ENCODE data around the gene C1GALT1C1.

Gene C1GALT1C1

DNA sequence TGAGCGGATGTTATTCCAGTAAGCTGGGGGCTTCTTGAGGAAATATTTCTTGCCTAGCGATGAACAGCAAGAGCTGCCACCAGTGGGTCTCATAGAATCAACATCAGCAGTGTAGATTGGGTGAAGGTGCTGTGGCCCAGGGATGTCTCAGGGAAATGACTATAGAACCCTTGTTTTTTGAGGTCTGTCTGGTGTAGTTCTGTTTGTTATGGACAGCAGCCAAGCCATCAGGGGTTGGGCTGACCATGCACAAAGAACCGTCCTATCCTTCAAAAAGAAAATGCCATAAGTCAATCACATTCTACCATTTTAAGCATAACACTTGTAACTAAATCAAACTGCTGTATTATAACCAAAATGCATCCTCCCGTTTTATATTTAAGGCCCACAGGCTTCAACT, 17.3 kb upstream of the C1GALT1C1 start:
- Histone ChIP-seq H2BK120ac (ENCODE audit: low read depth, low read length) (no peak overlapping the region), H3K79me1 (replicated peaks; ENCODE audit: low read length, poor library complexity, severe bottlenecking) (no peaks in the 10 kb centered on the region), H3K23ac (ENCODE audit: low read length in 2 of 2) (no peak overlapping the region), H3K9ac (ENCODE audit: low read length) (no peak overlapping the region), H3K4me1 (ENCODE audit: control insufficient read depth, insufficient read depth, low read depth, low read length) (no peaks in the 10 kb centered on the region), H2BK12ac (ENCODE audit: low read length in 2 of 2) (no peak overlapping the region), H3K27ac (ENCODE audit: low read length, poor library complexity, severe bottlenecking) (no peak overlapping the region), H3K18ac (ENCODE audit: low read depth in 1 of 2, low read length in 2 of 2) (no peak overlapping the region), H3K4ac (ENCODE audit: low read depth in 1 of 2, low read length in 2 of 2) (no peak overlapping the region), H3K4me3 (ENCODE audit: insufficient read depth in 1 of 2, low read depth in 1 of 2, low read length in 2 of 2) (no peak overlapping the region), H3K14ac (ENCODE audit: low read length in 2 of 2) (no peak overlapping the region), H3K4me2 (ENCODE audit: low read length, poor library complexity, severe bottlenecking) (no peak overlapping the region), H3K36me3 (ENCODE audit: control insufficient read depth in 1 of 2, insufficient read depth in 2 of 2, low read depth in 1 of 2, low read length in 2 of 2) (no peaks in the 10 kb centered on the region), H2AFZ (ENCODE audit: low read depth, low read length) (no peak overlapping the region), H2BK5ac (ENCODE audit: low read depth, low read length, poor library complexity, severe bottlenecking) (no peak overlapping the region), H3K9me3 (ENCODE audit: control insufficient read depth, low read length) (no peaks in the 10 kb centered on the region), H2AK5ac (ENCODE audit: low read length, severe bottlenecking) (no peak overlapping the region), H2BK15ac (ENCODE audit: low read depth, poor library complexity, severe bottlenecking) (no peak overlapping the region), H4K8ac (ENCODE audit: low read length) (no peak overlapping the region), H4K91ac (ENCODE audit: low read length) (no peak overlapping the region), H3K27me3 (ENCODE audit: control insufficient read depth in 1 of 2, insufficient read depth in 1 of 2, low read length in 2 of 2) (no peaks in the 10 kb centered on the region)
- DNase-seq = no peak
- 91% methylated on average over 4 of the region's 4 CpGs for WGBS

DNA sequence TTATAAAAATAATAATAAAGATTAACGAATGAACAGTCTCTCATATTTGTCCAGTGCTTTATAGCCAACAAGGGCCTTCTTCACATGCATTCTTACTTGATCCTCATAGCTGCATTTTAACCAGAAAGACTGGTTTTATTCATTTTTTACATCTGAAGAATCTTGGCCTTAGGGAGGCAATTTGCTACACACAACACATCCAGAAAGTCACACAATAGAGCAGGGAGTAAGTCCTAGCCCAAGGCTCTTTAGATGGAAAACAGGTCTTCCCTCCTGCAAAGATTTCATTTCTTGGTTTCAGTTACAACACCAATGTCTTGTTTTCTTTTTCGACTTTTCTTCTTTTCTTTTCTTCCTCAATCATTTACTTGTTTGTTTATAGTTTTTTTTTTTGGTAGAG, 13.0 kb upstream of the C1GALT1C1 start:
- Histone ChIP-seq H2AK5ac (ENCODE audit: low read length, severe bottlenecking) (no peak overlapping the region), H2BK15ac (ENCODE audit: low read depth, poor library complexity, severe bottlenecking) (no peak overlapping the region), H3K4ac (ENCODE audit: low read depth in 1 of 2, low read length in 2 of 2) (no peak overlapping the region), H2BK5ac (ENCODE audit: low read depth, low read length, poor library complexity, severe bottlenecking) (no peak overlapping the region), H3K23ac (ENCODE audit: low read length in 2 of 2) (no peak overlapping the region), H3K36me3 (ENCODE audit: control insufficient read depth in 1 of 2, insufficient read depth in 2 of 2, low read depth in 1 of 2, low read length in 2 of 2) (no peaks in the 10 kb centered on the region), H3K14ac (ENCODE audit: low read length in 2 of 2) (no peak overlapping the region), H3K9ac (ENCODE audit: low read length) (no peak overlapping the region), H4K8ac (ENCODE audit: low read length) (no peak overlapping the region), H2AFZ (ENCODE audit: low read depth, low read length) (no peak overlapping the region), H3K27ac (ENCODE audit: low read length, poor library complexity, severe bottlenecking) (no peak overlapping the region), H3K4me2 (ENCODE audit: low read length, poor library complexity, severe bottlenecking) (no peak overlapping the region), H3K4me3 (ENCODE audit: insufficient read depth in 1 of 2, low read depth in 1 of 2, low read length in 2 of 2) (no peak overlapping the region), H3K9me3 (ENCODE audit: control insufficient read depth, low read length) (no peaks in the 10 kb centered on the region), H3K18ac (ENCODE audit: low read depth in 1 of 2, low read length in 2 of 2) (no peak overlapping the region), H3K4me1 (ENCODE audit: control insufficient read depth, insufficient read depth, low read depth, low read length) (no peaks in the 10 kb centered on the region), H2BK120ac (ENCODE audit: low read depth, low read length) (no peak overlapping the region), H2BK12ac (ENCODE audit: low read length in 2 of 2) (no peak overlapping the region), H4K91ac (ENCODE audit: low read length) (no peak overlapping the region), H3K79me1 (replicated peaks; ENCODE audit: low read length, poor library complexity, severe bottlenecking) (no peaks in the 10 kb centered on the region), H3K27me3 (ENCODE audit: control insufficient read depth in 1 of 2, insufficient read depth in 1 of 2, low read length in 2 of 2) (no peaks in the 10 kb centered on the region)
- 50% methylated on average over 1 of the region's 2 CpGs for WGBS
- DNase-seq = no peak

DNA sequence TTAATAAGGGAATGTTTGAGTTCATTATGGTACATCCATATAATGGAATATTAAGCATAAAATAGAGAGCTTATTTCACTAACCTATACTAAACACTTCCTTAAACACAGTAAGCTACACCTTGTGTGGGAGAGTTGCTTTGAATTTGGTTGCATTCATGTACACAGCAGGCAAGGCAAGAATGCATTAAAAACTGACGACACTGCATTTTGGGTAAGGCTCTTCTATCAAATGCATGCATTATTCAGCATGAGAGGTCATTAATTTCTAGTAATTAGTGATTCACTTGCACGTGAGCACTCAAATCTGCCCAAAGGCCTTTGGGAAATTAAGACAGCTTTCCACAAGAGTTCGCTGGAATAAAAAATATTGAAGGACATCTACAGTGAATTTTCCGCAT, 8.8 kb upstream of the C1GALT1C1 start:
- H3K79me1 ChIP-seq (replicated peaks; ENCODE audit: low read length, poor library complexity, severe bottlenecking) = no peaks in the 10 kb centered on the region
- H3K4me2 ChIP-seq (ENCODE audit: low read length, poor library complexity, severe bottlenecking) = no peak overlapping the region
- no peak overlapping the region for H2BK15ac ChIP-seq (ENCODE audit: low read depth, poor library complexity, severe bottlenecking)
- no peak overlapping the region for H2BK12ac ChIP-seq (ENCODE audit: low read length in 2 of 2)
- H3K4ac ChIP-seq (ENCODE audit: low read depth in 1 of 2, low read length in 2 of 2) = no peak overlapping the region
- H2AK5ac ChIP-seq (ENCODE audit: low read length, severe bottlenecking) = no peak overlapping the region
- H3K14ac ChIP-seq (ENCODE audit: low read length in 2 of 2) = no peak overlapping the region
- H2BK120ac ChIP-seq (ENCODE audit: low read depth, low read length) = no peak overlapping the region
- no peak overlapping the region for H3K23ac ChIP-seq (ENCODE audit: low read length in 2 of 2)
- no peak overlapping the region for H3K9ac ChIP-seq (ENCODE audit: low read length)
- H3K27ac ChIP-seq (ENCODE audit: low read length, poor library complexity, severe bottlenecking) = no peak overlapping the region
- no peak for DNase-seq
- no peaks in the 10 kb centered on the region for H3K4me1 ChIP-seq (ENCODE audit: control insufficient read depth, insufficient read depth, low read depth, low read length)
- H4K91ac ChIP-seq (ENCODE audit: low read length) = no peak overlapping the region
- H3K4me3 ChIP-seq (ENCODE audit: insufficient read depth in 1 of 2, low read depth in 1 of 2, low read length in 2 of 2) = no peak overlapping the region
- no peak overlapping the region for H2AFZ ChIP-seq (ENCODE audit: low read depth, low read length)
- H3K27me3 ChIP-seq (ENCODE audit: control insufficient read depth in 1 of 2, insufficient read depth in 1 of 2, low read length in 2 of 2) = no peaks in the 10 kb centered on the region
- no peak overlapping the region for H4K8ac ChIP-seq (ENCODE audit: low read length)
- WGBS = 100% methylated on average over 2 of the region's 4 CpGs
- H3K9me3 ChIP-seq (ENCODE audit: control insufficient read depth, low read length) = no peaks in the 10 kb centered on the region
- no peaks in the 10 kb centered on the region for H3K36me3 ChIP-seq (ENCODE audit: control insufficient read depth in 1 of 2, insufficient read depth in 2 of 2, low read depth in 1 of 2, low read length in 2 of 2)
- no peak overlapping the region for H2BK5ac ChIP-seq (ENCODE audit: low read depth, low read length, poor library complexity, severe bottlenecking)
- H3K18ac ChIP-seq (ENCODE audit: low read depth in 1 of 2, low read length in 2 of 2) = no peak overlapping the region

DNA sequence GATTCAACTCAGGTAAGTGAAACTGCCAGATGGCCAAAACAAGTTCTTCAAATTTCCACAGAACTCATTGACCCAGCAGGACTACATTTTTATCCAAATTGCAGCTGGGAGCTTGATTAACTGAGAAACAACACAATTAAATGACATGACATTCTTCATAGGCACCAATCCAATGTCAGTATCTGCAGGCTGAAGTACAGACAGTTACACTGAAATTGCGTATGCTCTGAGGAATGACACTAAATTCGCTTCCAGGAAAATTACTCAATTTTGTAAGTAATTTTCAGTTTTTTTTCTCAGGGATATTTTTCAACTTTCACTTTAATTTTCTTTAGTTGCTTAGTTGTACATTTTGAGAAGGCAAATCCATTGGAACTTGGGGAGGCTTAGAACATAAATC, 4.5 kb downstream of the C1GALT1C1 start:
- no peak overlapping the region for H2BK12ac ChIP-seq (ENCODE audit: low read length in 2 of 2)
- no peak for DNase-seq
- H2AK5ac ChIP-seq (ENCODE audit: low read length, severe bottlenecking) = no peak overlapping the region
- WGBS = no CpG with 5 or more reads among the region's 2 CpGs
- H3K4me1 ChIP-seq (ENCODE audit: control insufficient read depth, insufficient read depth, low read depth, low read length) = no peaks in the 10 kb centered on the region
- H3K14ac ChIP-seq (ENCODE audit: low read length in 2 of 2) = no peak overlapping the region
- H3K18ac ChIP-seq (ENCODE audit: low read depth in 1 of 2, low read length in 2 of 2) = no peak overlapping the region
- H3K9ac ChIP-seq (ENCODE audit: low read length) = peak overlapping the region; percentile 73
- H3K27me3 ChIP-seq (ENCODE audit: control insufficient read depth in 1 of 2, insufficient read depth in 1 of 2, low read length in 2 of 2) = no peaks in the 10 kb centered on the region
- no peaks in the 10 kb centered on the region for H3K9me3 ChIP-seq (ENCODE audit: control insufficient read depth, low read length)
- H3K79me1 ChIP-seq (replicated peaks; ENCODE audit: low read length, poor library complexity, severe bottlenecking) = peaks cover 2% of the 10 kb centered on the region
- no peak overlapping the region for H3K23ac ChIP-seq (ENCODE audit: low read length in 2 of 2)
- H3K27ac ChIP-seq (ENCODE audit: low read length, poor library complexity, severe bottlenecking) = no peak overlapping the region
- peak overlapping the region in 1 of 2 experiments; percentile 13 for H3K4me3 ChIP-seq (ENCODE audit: insufficient read depth in 1 of 2, low read depth in 1 of 2, low read length in 2 of 2)
- H2BK5ac ChIP-seq (ENCODE audit: low read depth, low read length, poor library complexity, severe bottlenecking) = no peak overlapping the region
- no peak overlapping the region for H2AFZ ChIP-seq (ENCODE audit: low read depth, low read length)
- no peak overlapping the region for H4K8ac ChIP-seq (ENCODE audit: low read length)
- no peak overlapping the region for H4K91ac ChIP-seq (ENCODE audit: low read length)
- H3K4me2 ChIP-seq (ENCODE audit: low read length, poor library complexity, severe bottlenecking) = no peak overlapping the region
- H2BK120ac ChIP-seq (ENCODE audit: low read depth, low read length) = no peak overlapping the region
- no peak overlapping the region for H2BK15ac ChIP-seq (ENCODE audit: low read depth, poor library complexity, severe bottlenecking)
- no peak overlapping the region for H3K4ac ChIP-seq (ENCODE audit: low read depth in 1 of 2, low read length in 2 of 2)
- peaks cover 0 to 3% of the 10 kb centered on the region in 2 experiments for H3K36me3 ChIP-seq (ENCODE audit: control insufficient read depth in 1 of 2, insufficient read depth in 2 of 2, low read depth in 1 of 2, low read length in 2 of 2)
